NCI-H460 (cell line): ENCODE results near the gene SYT11. TPM values are rescaled to one million over a fixed set of nuclear protein-coding genes. Genes with fewer than 3 reads are reported as not detected.
A peak's percentile ranks its signal among the peaks of the same experiment; 100 is the strongest.

ENCODE experiments used
- DNase-seq: peaks from one replicate; pipeline ENCODE4 v3.0.0-alpha.2; 2016; ENCODE audit warnings: low read depth; ENCODE audit errors: extremely low read depth
- small RNA-seq, 2 experiments: library from RNA; depleted of rRNA; stranded (forward); fragments of <200 nt; gene quantifications; one replicate each; pipeline ENCODE3, GENCODE V24; 2014
- total RNA-seq: library from RNA; depleted of rRNA; stranded (reverse); fragments of >200 nt; shearing (Covaris generic); gene quantifications from 2 replicates; pipeline ENCODE4 v1.2.3, GENCODE V29; 2014; rRNA removed

The SYT11 gene
- total RNA-seq, 1 experiment from 2014 or later = 0.37 TPM

- DNase-seq = peak; percentile 100
These were observed 74.9 kb downstream of the SYT11 start, which contains the start of gene KHDC4 for GRCh38 chr1:155934097-155934935. Gene KHDC4, minus strand, starts transcription at chr1:155934413. Its CDS starts 40 bp downstream, at chr1:155934373.

Small RNA genes lying within 50 kb of the gene (small RNA-seq; reads per million reads assigned to genes)
- 0 reads per million in 2 experiments for gene RF00015
- 0 reads per million in 2 experiments for gene SCARNA4
- 84.2 to 105 reads per million in 2 experiments for gene SNORA80E

Other genes with a start within 250 kb of the SYT11 start
- gene MSTO1, start 249.3 kb upstream of the SYT11 start, total RNA-seq = 21.6 and 29.2 TPM in 2 replicates
- 48.4 and 55.1 TPM in 2 replicates for gene YY1AP1, start 170.8 kb upstream of the SYT11 start, total RNA-seq
- 171 and 188 TPM in 2 replicates for gene DAP3, start 170.5 kb upstream of the SYT11 start, total RNA-seq
- 27.9 and 33.9 TPM in 2 replicates for gene GON4L, start 2.4 kb upstream of the SYT11 start, total RNA-seq
- 93.4 and 100.0 TPM in 2 replicates for gene RIT1, start 51.8 kb downstream of the SYT11 start, total RNA-seq
- 64.7 and 86.5 TPM in 2 replicates for gene KHDC4, start 74.8 kb downstream of the SYT11 start, total RNA-seq
- gene RXFP4, start 82.1 kb downstream of the SYT11 start, total RNA-seq = not detected in 2 replicates
- 318 and 324 TPM in 2 replicates for gene ARHGEF2, start 119.0 kb downstream of the SYT11 start, total RNA-seq
- 487 and 490 TPM in 2 replicates for gene SSR2, start 161.4 kb downstream of the SYT11 start, total RNA-seq
- gene UBQLN4, start 194.2 kb downstream of the SYT11 start, total RNA-seq = 44.6 and 45.5 TPM in 2 replicates
- gene LAMTOR2, start 195.2 kb downstream of the SYT11 start, total RNA-seq = 93.6 and 97.6 TPM in 2 replicates
- not detected in 2 replicates for gene RAB25, start 201.6 kb downstream of the SYT11 start, total RNA-seq
- gene MEX3A, start 222.9 kb downstream of the SYT11 start, total RNA-seq = 2.8 and 3.0 TPM in 2 replicates